Activated CD4-positive, alpha-beta T cell treated with anti-CD3 and anti-CD28 coated beads, Interleukin-2, amount 10 ng/mL, durations not matched to agents 7 days and 5 days (primary cell): Measurements from ENCODE around the gene TTC38. TPM values are rescaled to one million over a fixed set of nuclear protein-coding genes. Genes with fewer than 3 reads are reported as not detected.

Source experiments
- CTCF ChIA-PET: fragments of 350-600 bp; sonication (Branson Sonifier 250); formaldehyde crosslinking; loops from one replicate; lab custom pipeline; 2021; ENCODE audit warnings: antibody characterized with exemption; lab: Charles Lee
- POLR2A ChIA-PET: fragments of 350-600 bp; sonication (Branson Sonifier 250); formaldehyde crosslinking; loops from one replicate; lab custom pipeline; 2021; ENCODE audit warnings: antibody characterized with exemption; lab: Charles Lee
- DNase-seq: peaks from one replicate; pipeline ENCODE4 v3.0.0-alpha.2; 2020
- H3K27ac Mint-ChIP-seq: one replicate; pipeline ENCODE4 v1.8.0; 2021; ENCODE audit warnings: mild to moderate bottlenecking, moderate library complexity, mixed read lengths
- H3K27me3 Mint-ChIP-seq: one replicate; pipeline ENCODE4 v1.8.0; 2021; ENCODE audit warnings: mixed read lengths
- H3K36me3 Mint-ChIP-seq: one replicate; pipeline ENCODE4 v1.8.0; 2021; ENCODE audit warnings: low read depth, mixed read lengths
- H3K4me1 Mint-ChIP-seq: one replicate; pipeline ENCODE4 v1.8.0; 2021; ENCODE audit warnings: mixed read lengths
- H3K4me3 Mint-ChIP-seq: one replicate; pipeline ENCODE4 v1.8.0; 2021; ENCODE audit warnings: mild to moderate bottlenecking, moderate library complexity, mixed read lengths
- H3K9me3 Mint-ChIP-seq: one replicate; pipeline ENCODE4 v1.8.0; 2021; ENCODE audit warnings: mixed read lengths
- total RNA-seq, 2 experiments: library from RNA; stranded (reverse); gene quantifications; one replicate each; pipeline ENCODE4 v1.2.3, GENCODE V29; 2021

Gene TTC38
- total RNA-seq, 2 experiments from 2014 or later: 11.4 to 12.5 TPM

GRCh38 chr22:46238541-46238940, 29.3 kb upstream of the TTC38 start:
- peaks cover 22% of the 10 kb centered on the region for H3K4me1 Mint-ChIP-seq
- CTCF ChIA-PET: no interaction called here
- no peaks in the 10 kb centered on the region for H3K9me3 Mint-ChIP-seq
- no peak for DNase-seq
- peaks cover 13% of the 10 kb centered on the region for H3K36me3 Mint-ChIP-seq
- no peak overlapping the region for H3K4me3 Mint-ChIP-seq
- peak overlapping the region; percentile 20 for H3K27ac Mint-ChIP-seq
- H3K27me3 Mint-ChIP-seq: no peaks in the 10 kb centered on the region
- POLR2A ChIA-PET: interaction anchor here (0.5 kb wide), 1 partner anchor 556 kb away, joined by 3 read pairs; no protein-coding TSS in a partner anchor

GRCh38 chr22:46239261-46240048, 28.4 kb upstream of the TTC38 start:
- no peaks in the 10 kb centered on the region for H3K9me3 Mint-ChIP-seq
- H3K4me1 Mint-ChIP-seq: peaks cover 22% of the 10 kb centered on the region
- H3K4me3 Mint-ChIP-seq: no peak overlapping the region
- ChIA-PET POLR2A (interaction anchor here (0.5 kb wide), 1 partner anchor 557 kb away, joined by 3 read pairs; no protein-coding TSS in a partner anchor), CTCF (interaction anchor here (0.8 kb wide), 1 partner anchor 9 kb away, joined by 3 read pairs; no protein-coding TSS in a partner anchor)
- peaks cover 16% of the 10 kb centered on the region for H3K36me3 Mint-ChIP-seq
- H3K27me3 Mint-ChIP-seq: no peaks in the 10 kb centered on the region
- H3K27ac Mint-ChIP-seq: peak overlapping the region; percentile 71
- DNase-seq: peak; percentile 26

DNA sequence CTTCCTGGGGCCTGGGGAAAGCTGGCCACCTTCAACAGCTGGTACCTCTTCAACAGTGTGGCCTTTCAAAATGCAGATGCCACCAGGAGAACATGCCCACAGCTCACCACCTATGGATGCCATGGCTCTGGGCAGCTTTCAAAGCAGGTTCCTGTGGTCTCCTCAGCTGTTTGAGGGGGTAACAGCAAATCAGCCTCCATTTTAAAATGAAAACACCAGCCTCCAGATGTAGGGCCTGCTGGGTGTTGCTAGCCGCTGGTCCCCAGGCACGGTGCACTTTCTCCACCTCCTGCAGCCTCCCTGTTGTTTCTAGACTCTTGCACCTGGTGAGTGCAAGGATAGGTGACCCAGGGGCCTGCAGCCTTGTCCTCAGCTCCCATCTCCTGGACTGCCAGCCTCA, 27.7 kb upstream of the TTC38 start:
- CTCF ChIA-PET: interaction anchor here (0.8 kb wide), 1 partner anchor 9 kb away, joined by 3 read pairs; no protein-coding TSS in a partner anchor
- H3K36me3 Mint-ChIP-seq: peaks cover 16% of the 10 kb centered on the region
- H3K9me3 Mint-ChIP-seq: no peaks in the 10 kb centered on the region
- no peak for DNase-seq
- no peak overlapping the region for H3K4me3 Mint-ChIP-seq
- POLR2A ChIA-PET: no interaction called here
- peaks cover 22% of the 10 kb centered on the region for H3K4me1 Mint-ChIP-seq
- peak overlapping the region; percentile 71 for H3K27ac Mint-ChIP-seq
- no peaks in the 10 kb centered on the region for H3K27me3 Mint-ChIP-seq

DNA sequence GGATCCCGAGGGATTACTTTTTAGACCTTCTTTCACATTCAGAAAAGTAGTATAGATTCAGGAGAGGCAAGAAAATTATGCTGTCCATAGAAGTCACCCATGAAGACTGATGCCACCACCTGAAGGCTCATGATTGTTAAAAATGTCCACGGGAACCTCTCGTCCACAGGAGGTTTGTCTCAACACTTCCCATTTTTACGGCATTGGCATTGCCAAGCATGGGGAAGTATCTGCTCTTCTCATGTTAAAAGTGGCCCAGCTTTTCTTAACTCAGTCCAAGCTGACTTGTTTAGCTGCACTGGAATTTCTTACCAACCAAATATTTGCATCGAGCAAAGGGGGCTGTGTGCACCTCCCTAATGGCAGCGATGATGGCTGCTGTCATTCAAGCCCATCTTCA, 27.3 kb upstream of the TTC38 start:
- Mint-ChIP-seq H3K27me3 (no peaks in the 10 kb centered on the region), H3K4me1 (peaks cover 22% of the 10 kb centered on the region), H3K36me3 (peaks cover 16% of the 10 kb centered on the region), H3K9me3 (no peaks in the 10 kb centered on the region), H3K4me3 (no peak overlapping the region), H3K27ac (peak overlapping the region; percentile 68)
- ChIA-PET POLR2A (no interaction called here), CTCF (no interaction called here)
- no peak for DNase-seq

DNA sequence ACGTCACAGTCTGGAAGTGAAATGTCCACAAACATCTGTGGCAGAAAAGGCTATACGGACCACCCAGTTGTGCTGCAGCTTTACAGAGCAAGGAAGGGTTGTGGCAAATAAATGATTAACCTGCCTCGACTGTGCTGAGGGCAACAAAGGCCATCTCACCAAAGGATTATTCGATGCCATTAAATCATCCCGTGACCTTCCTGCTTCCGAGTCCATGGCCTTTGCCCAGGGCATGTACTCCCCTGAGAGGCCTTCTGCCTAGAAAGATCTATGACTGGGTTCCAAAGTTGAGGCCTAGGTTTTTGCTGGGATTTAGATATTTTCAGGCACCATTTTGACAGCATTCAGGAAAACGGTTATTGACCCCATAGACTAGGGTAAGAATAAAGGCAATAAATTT, 26.9 kb upstream of the TTC38 start:
- POLR2A ChIA-PET: no interaction called here
- no peak for DNase-seq
- no peaks in the 10 kb centered on the region for H3K27me3 Mint-ChIP-seq
- H3K4me3 Mint-ChIP-seq: no peak overlapping the region
- H3K36me3 Mint-ChIP-seq: peaks cover 15% of the 10 kb centered on the region
- H3K9me3 Mint-ChIP-seq: no peaks in the 10 kb centered on the region
- CTCF ChIA-PET: interaction anchor here (1.2 kb wide), 1 partner anchor 19 kb away, joined by 3 read pairs; no protein-coding TSS in a partner anchor
- peaks cover 22% of the 10 kb centered on the region for H3K4me1 Mint-ChIP-seq
- H3K27ac Mint-ChIP-seq: no peak overlapping the region

GRCh38 chr22:46241396-46242007, 26.3 kb upstream of the TTC38 start:
- Mint-ChIP-seq H3K36me3 (peaks cover 14% of the 10 kb centered on the region), H3K9me3 (no peaks in the 10 kb centered on the region), H3K27ac (no peak overlapping the region), H3K27me3 (no peaks in the 10 kb centered on the region), H3K4me1 (peaks cover 22% of the 10 kb centered on the region), H3K4me3 (no peak overlapping the region)
- POLR2A ChIA-PET: no interaction called here
- DNase-seq: no peak
- CTCF ChIA-PET: interaction anchor here (1.2 kb wide), 1 partner anchor 19 kb away, joined by 3 read pairs; no protein-coding TSS in a partner anchor

DNA sequence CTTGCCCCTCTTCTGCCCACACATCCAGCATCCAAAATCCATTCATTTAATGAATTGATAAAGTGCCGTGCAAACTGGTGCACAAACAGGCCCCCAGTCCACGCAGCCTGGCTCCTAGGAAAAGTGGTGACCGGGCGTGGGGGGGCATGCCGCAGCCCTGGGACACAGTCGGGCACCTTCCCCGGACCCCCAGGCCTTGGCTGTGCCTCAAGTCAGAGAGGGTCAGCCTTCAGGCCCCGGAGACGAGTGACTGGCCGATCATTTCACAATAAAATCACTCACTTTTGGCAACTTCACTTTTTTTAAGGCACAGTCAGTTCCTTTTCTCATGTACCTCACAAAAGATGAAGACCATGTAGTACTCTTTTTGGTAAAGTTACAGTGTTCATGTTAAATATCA, 25.7 kb upstream of the TTC38 start:
- no peak overlapping the region for H3K27ac Mint-ChIP-seq
- H3K36me3 Mint-ChIP-seq: peaks cover 11% of the 10 kb centered on the region
- ChIA-PET CTCF (interaction anchor here (1.2 kb wide), 1 partner anchor 20 kb away, joined by 3 read pairs; no protein-coding TSS in a partner anchor), POLR2A (no interaction called here)
- H3K9me3 Mint-ChIP-seq: no peaks in the 10 kb centered on the region
- no peak for DNase-seq
- H3K4me3 Mint-ChIP-seq: no peak overlapping the region
- no peaks in the 10 kb centered on the region for H3K27me3 Mint-ChIP-seq
- peaks cover 22% of the 10 kb centered on the region for H3K4me1 Mint-ChIP-seq

DNA sequence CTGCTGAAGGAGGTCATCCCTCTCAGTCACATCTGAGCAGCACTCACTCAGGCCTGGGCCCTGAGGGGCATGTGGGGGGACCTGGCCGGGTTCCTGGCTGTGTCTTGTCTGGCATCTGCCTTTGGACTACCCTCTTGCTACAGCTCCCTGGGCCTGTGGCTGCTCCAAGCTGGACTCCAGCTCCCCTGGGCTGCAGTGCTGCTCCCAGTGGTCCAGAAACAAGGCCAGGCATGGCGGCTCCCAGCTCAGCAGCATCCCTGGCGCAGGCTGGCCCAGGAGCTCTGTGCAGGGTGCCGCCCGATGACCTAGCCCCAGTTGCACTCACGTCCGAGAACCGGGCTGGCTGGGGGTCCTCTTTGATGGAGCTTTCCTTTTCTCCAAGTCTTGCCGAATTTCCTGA, 23.0 kb upstream of the TTC38 start:
- no peaks in the 10 kb centered on the region for H3K27me3 Mint-ChIP-seq
- H3K36me3 Mint-ChIP-seq: peaks cover 9% of the 10 kb centered on the region
- ChIA-PET CTCF (interaction anchor here (0.6 to 1.1 kb wide), 5 partner anchors 15 to 1387 kb away, joined by 3 to 4 read pairs (median 3); partner anchors contain the start of gene TRMU), POLR2A (no interaction called here)
- H3K9me3 Mint-ChIP-seq: no peaks in the 10 kb centered on the region
- no peak for DNase-seq
- H3K27ac Mint-ChIP-seq: no peak overlapping the region
- H3K4me1 Mint-ChIP-seq: peaks cover 20% of the 10 kb centered on the region
- H3K4me3 Mint-ChIP-seq: no peak overlapping the region

GRCh38 chr22:46245511-46245910, 22.3 kb upstream of the TTC38 start:
- H3K27ac Mint-ChIP-seq: peak overlapping the region; percentile 36
- H3K27me3 Mint-ChIP-seq: no peaks in the 10 kb centered on the region
- H3K36me3 Mint-ChIP-seq: peaks cover 9% of the 10 kb centered on the region
- no peaks in the 10 kb centered on the region for H3K9me3 Mint-ChIP-seq
- CTCF ChIA-PET: interaction anchor here (1.1 to 1.6 kb wide), 2 partner anchors 24 kb away, joined by 3 read pairs; no protein-coding TSS in a partner anchor
- H3K4me3 Mint-ChIP-seq: no peak overlapping the region
- peaks cover 12% of the 10 kb centered on the region for H3K4me1 Mint-ChIP-seq
- POLR2A ChIA-PET: no interaction called here
- DNase-seq: no peak

DNA sequence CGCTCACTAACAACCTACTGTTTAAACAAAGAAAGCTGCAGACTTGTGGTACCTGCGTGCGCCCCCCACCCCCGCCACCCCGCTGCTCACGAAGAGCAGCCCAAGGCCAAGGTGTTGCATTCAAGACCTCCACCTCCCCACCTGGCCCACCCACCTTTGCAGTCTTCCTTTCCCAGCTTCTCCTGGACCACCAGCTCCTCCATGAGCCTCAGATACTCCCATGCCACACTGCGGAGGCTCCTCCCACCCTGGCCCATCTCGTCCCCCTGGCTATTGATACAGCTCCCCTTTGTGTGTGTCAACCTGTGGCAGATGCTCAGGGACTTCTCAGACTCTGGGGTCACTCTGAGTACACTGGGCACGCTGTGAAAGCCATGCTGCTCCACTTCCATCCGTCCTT, 21.6 kb upstream of the TTC38 start:
- no peak overlapping the region for H3K27ac Mint-ChIP-seq
- H3K9me3 Mint-ChIP-seq: no peaks in the 10 kb centered on the region
- POLR2A ChIA-PET: interaction anchor here (0.6 kb wide), 1 partner anchor 15 kb away, joined by 3 read pairs; no protein-coding TSS in a partner anchor
- H3K4me1 Mint-ChIP-seq: peaks cover 11% of the 10 kb centered on the region
- peaks cover 10% of the 10 kb centered on the region for H3K36me3 Mint-ChIP-seq
- H3K4me3 Mint-ChIP-seq: no peak overlapping the region
- no peaks in the 10 kb centered on the region for H3K27me3 Mint-ChIP-seq
- CTCF ChIA-PET: interaction anchor here (0.6 to 1.6 kb wide), 2 partner anchors 24 to 339 kb away, joined by 3 read pairs; no protein-coding TSS in a partner anchor
- DNase-seq: no peak

DNA sequence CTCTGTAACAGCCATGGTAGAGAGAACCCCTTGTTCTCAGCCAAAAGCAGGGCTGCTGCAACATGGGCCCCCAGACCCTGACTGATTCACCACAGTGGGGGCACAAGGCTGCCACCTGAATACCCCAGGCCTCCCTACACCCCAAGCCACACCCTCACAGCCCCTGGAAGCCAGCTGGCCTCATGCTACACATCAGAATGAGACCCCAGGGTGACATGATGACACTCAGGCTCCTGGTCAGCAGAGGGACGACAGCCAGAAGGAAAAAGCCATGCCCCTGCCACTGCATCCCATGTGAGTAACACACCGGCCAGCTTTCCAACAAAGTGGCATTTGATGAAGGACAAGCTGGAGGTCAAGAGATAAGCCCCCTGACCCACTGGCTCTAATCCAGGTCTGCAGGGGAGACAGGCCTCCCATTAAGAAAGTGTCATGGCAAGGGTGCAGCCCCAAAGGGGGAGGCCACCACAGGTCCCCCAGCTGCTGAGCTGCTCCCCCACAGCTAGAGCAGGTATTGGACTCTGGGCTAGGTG, 20.3 kb upstream of the TTC38 start:
- no peak for DNase-seq
- Mint-ChIP-seq H3K36me3 (peaks cover 13% of the 10 kb centered on the region), H3K4me1 (peaks cover 20% of the 10 kb centered on the region), H3K27me3 (no peaks in the 10 kb centered on the region), H3K9me3 (peaks cover 2% of the 10 kb centered on the region), H3K27ac (no peak overlapping the region), H3K4me3 (no peak overlapping the region)
- ChIA-PET POLR2A (no interaction called here), CTCF (interaction anchor here (1.0 to 1.4 kb wide), 3 partner anchors 20 to 68 kb away, joined by 3 read pairs; no protein-coding TSS in a partner anchor)

DNA sequence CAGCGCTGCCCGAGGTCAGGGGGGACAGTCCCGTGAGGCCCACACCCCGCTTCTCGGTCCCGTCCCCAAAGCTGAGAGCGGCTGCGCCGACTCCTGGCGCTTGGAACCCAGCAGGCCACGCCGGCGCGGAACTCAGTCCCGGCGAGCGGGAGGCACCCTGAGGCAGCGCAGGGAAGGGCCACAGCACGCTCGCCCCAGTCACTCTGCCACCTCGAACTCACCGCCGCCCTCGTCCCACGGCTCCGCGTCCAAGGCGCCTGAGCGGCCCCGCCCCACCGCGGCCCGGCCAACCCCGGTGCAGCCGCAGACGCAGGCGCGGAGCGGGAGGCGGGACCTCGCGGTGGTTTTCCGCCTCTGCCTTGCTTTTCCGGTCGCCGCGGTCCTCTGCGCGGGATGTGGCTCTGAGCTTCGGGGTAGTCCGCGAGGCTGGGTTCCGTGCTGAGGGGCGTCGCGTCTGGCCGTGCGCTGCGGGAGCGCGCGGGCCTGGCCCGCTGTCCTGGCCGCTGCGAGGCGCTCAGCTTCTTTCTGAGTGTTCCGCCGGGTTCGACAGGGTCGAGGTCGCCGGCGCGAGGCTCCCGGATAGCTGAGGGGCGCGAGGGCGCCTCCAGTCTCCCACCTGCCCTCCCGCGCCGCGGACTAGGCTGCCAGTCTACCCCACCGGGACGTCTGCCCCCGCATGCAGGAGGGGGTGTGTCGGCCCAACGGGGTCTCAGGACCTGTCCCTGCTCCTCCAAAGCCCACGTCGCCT, 17.6 kb upstream of the TTC38 start, which contains the start of gene CDPF1:
Gene CDPF1, minus strand, starts transcription at position 259 of the 748 bp plus-strand sequence. CDS start 2,009 bp downstream, outside the sequence.
- Mint-ChIP-seq H3K27me3 (no peaks in the 10 kb centered on the region), H3K36me3 (peaks cover 9% of the 10 kb centered on the region), H3K4me1 (peaks cover 25% of the 10 kb centered on the region), H3K27ac (peak within 1 kb of the TSS; percentile 92), H3K9me3 (peaks cover 2% of the 10 kb centered on the region), H3K4me3 (peak within 1 kb of the TSS; percentile 82)
- DNase-seq: peak; percentile 94
- POLR2A ChIA-PET: interaction anchor here (0.6 kb wide), 1 partner anchor 57 kb away, joined by 4 read pairs; no protein-coding TSS in a partner anchor
- CTCF ChIA-PET: no interaction called here
